ENCODE data around the gene RANGAP1.

Gene RANGAP1

GRCh38 chr22:41290262-41291221 lies 4.6 kb upstream of the RANGAP1 start:
- DNase-seq (ENCODE audit: low read depth, low spot score), result peak; percentile 63
- H3K4me3 ChIP-seq (ENCODE audit: low read depth, low read length), result no peak overlapping the region
- no peak for TF ChIP-seq CTCF (IDR thresholded peaks at IDR 0.05; ENCODE audit: insufficient read depth, low read length, missing control alignments)
- POLR2A ChIA-PET, result interaction anchor here (0.7 to 2.4 kb wide), 2 partner anchors 11 to 30 kb away, joined by 4 to 7 read pairs; partner anchors contain the start of gene ZC3H7B
- CTCF ChIA-PET, result no interaction called here

GRCh38 chr22:41289671-41290070 lies 3.7 kb upstream of the RANGAP1 start:
- no peak overlapping the region for H3K4me3 ChIP-seq (ENCODE audit: low read depth, low read length)
- DNase-seq (ENCODE audit: low read depth, low spot score), result no peak
- ChIA-PET CTCF (interaction anchor here (1.1 to 2.2 kb wide), 2 partner anchors 17 to 228 kb away, joined by 3 to 6 read pairs; no protein-coding TSS in a partner anchor), POLR2A (interaction anchor here (0.7 to 2.4 kb wide), 2 partner anchors 12 to 29 kb away, joined by 4 to 7 read pairs; partner anchors contain the start of gene ZC3H7B)
- TF ChIP-seq CTCF (IDR thresholded peaks at IDR 0.05; ENCODE audit: insufficient read depth, low read length, missing control alignments), result no peak

- ChIA-PET POLR2A (interaction anchor here (1.3 kb wide), 1 partner anchor 13 kb away, joined by 5 read pairs; the partner anchor contains the start of gene ZC3H7B), CTCF (interaction anchor here (1.0 to 2.2 kb wide), 3 partner anchors 18 to 365 kb away, joined by 3 to 8 read pairs (median 6); no protein-coding TSS in a partner anchor)
- TF ChIP-seq CTCF (IDR thresholded peaks at IDR 0.05; ENCODE audit: insufficient read depth, low read length, missing control alignments), result no peak
- no peak for DNase-seq (ENCODE audit: low read depth, low spot score)
- H3K4me3 ChIP-seq (ENCODE audit: low read depth, low read length), result no peak overlapping the region
These were observed 2.4 kb upstream of the RANGAP1 start for GRCh38 chr22:41288245-41288946.

- ChIA-PET CTCF (interaction anchor here (1.3 kb wide), 1 partner anchor 231 kb away, joined by 4 read pairs; no protein-coding TSS in a partner anchor), POLR2A (interaction anchor here (0.9 to 1.2 kb wide), 3 partner anchors 15 to 160 kb away, joined by 4 read pairs; partner anchors contain the start of genes TEF, TOB2 and ZC3H7B)
- no peak for DNase-seq (ENCODE audit: low read depth, low spot score)
- H3K4me3 ChIP-seq (ENCODE audit: low read depth, low read length), result peak overlapping the region; percentile 64
- no peak for TF ChIP-seq CTCF (IDR thresholded peaks at IDR 0.05; ENCODE audit: insufficient read depth, low read length, missing control alignments)
These were observed 678 bp upstream of the RANGAP1 start for GRCh38 chr22:41286639-41287091.

GRCh38 chr22:41285441-41285819 lies 557 bp downstream of the RANGAP1 start:
- ChIA-PET POLR2A (interaction anchor here (1.0 kb wide), 1 partner anchor 16 kb away, joined by 4 read pairs; the partner anchor contains the start of gene ZC3H7B), CTCF (interaction anchor here (0.6 to 1.0 kb wide), 3 partner anchors 17 to 620 kb away, joined by 3 read pairs; no protein-coding TSS in a partner anchor)
- no peak for TF ChIP-seq CTCF (IDR thresholded peaks at IDR 0.05; ENCODE audit: insufficient read depth, low read length, missing control alignments)
- peak overlapping the region; percentile 81 for H3K4me3 ChIP-seq (ENCODE audit: low read depth, low read length)
- DNase-seq (ENCODE audit: low read depth, low spot score), result no peak
